Keratinocyte (primary cell): ENCODE data around the gene NUDT1. TPM values are rescaled to one million over a fixed set of nuclear protein-coding genes. Genes with fewer than 3 reads are reported as not detected.

Experiments used
- DNase-seq: peaks from one replicate; pipeline ENCODE4 v3.0.0-alpha.2; 2011; ENCODE audit warnings: low read depth, missing footprints, low spot score
- FAIRE-seq: peaks from 2 replicates; lab custom pipeline; 2011; peaks lifted over from hg19 to GRCh38; lab: Jason Lieb, UNC
- H2AFZ ChIP-seq: 2 replicates; pipeline ENCODE4 v1.6.0; 2012; ENCODE audit warnings: low read length, control low read depth, inconsistent platforms; ENCODE audit not compliant: control insufficient read depth
- H3K27ac ChIP-seq: 2 replicates; pipeline ENCODE4 v1.5.1; 2011; ENCODE audit warnings: low read length; ENCODE audit not compliant: control insufficient read depth, insufficient read depth
- H3K27me3 ChIP-seq: 3 replicates; pipeline ENCODE4 v1.6.0; 2011; ENCODE audit warnings: low read length; ENCODE audit not compliant: control insufficient read depth, insufficient read depth; ENCODE audit errors: extremely low read depth
- H3K36me3 ChIP-seq, 2 experiments: 2 replicates in 1 of 2; 3 replicates in 1 of 2; pipeline ENCODE4 v1.5.1; 2011; ENCODE audit warnings: low read length in 2 of 2, mild to moderate bottlenecking in 1 of 2; ENCODE audit not compliant: control insufficient read depth in 2 of 2, insufficient read depth in 2 of 2; ENCODE audit errors: extremely low read depth in 1 of 2
- H3K4me1 ChIP-seq: 3 replicates; pipeline ENCODE4 v1.5.1; 2011; ENCODE audit warnings: low read length; ENCODE audit not compliant: control insufficient read depth, insufficient read depth; ENCODE audit errors: extremely low read depth
- H3K4me2 ChIP-seq: 3 replicates; pipeline ENCODE4 v1.6.0; 2011; ENCODE audit warnings: low read depth, low read length; ENCODE audit not compliant: control insufficient read depth, insufficient read depth; ENCODE audit errors: extremely low read depth
- H3K4me3 ChIP-seq, 3 experiments: fragments of 200-600 bp in 1 of 3; sonication (generic) in 1 of 3; 2 replicates in 2 of 3; 3 replicates in 1 of 3; pipeline ENCODE4 v1.5.1; 2011 to 2016; ENCODE audit warnings: low read length in 3 of 3, mild to moderate bottlenecking in 3 of 3, control low read depth in 2 of 3, inconsistent platforms in 1 of 3, low read depth in 1 of 3, mixed read lengths in 1 of 3, mixed run types in 1 of 3, moderate library complexity in 1 of 3; ENCODE audit not compliant: control insufficient read depth in 2 of 3, insufficient read depth in 2 of 3; ENCODE audit errors: extremely low read depth in 1 of 3
- H3K79me2 ChIP-seq: 2 replicates; pipeline ENCODE4 v1.6.0; 2012; ENCODE audit warnings: low read length; ENCODE audit not compliant: control insufficient read depth, insufficient read depth
- H3K9ac ChIP-seq: 3 replicates; pipeline ENCODE4 v1.6.0; 2011; ENCODE audit warnings: low read length; ENCODE audit not compliant: control insufficient read depth, insufficient read depth; ENCODE audit errors: extremely low read depth
- H3K9me1 ChIP-seq: 3 replicates; pipeline ENCODE4 v1.6.0; 2011; ENCODE audit warnings: low read length; ENCODE audit not compliant: control insufficient read depth, insufficient read depth; ENCODE audit errors: extremely low read depth
- H3K9me3 ChIP-seq: 2 replicates; pipeline ENCODE4 v1.5.1; 2012; ENCODE audit warnings: low read depth, low read length; ENCODE audit not compliant: control insufficient read depth
- H4K20me1 ChIP-seq: 3 replicates; pipeline ENCODE4 v1.6.0; 2011; ENCODE audit warnings: low read length; ENCODE audit not compliant: control insufficient read depth, insufficient read depth; ENCODE audit errors: extremely low read depth
- CTCF ChIP-seq, 3 experiments: IDR thresholded peaks in 1 of 3; conservative IDR thresholded peaks in 1 of 3; optimal IDR thresholded peaks in 1 of 3; 2 replicates in 2 of 3; 3 replicates in 1 of 3; pipeline versions ENCODE3 to v1.5.1; 2011; ENCODE audit warnings: low read length in 3 of 3, mild to moderate bottlenecking in 3 of 3, moderate library complexity in 2 of 3, control low read depth in 1 of 3, inconsistent platforms in 1 of 3; ENCODE audit not compliant: insufficient read depth in 2 of 3; ENCODE audit errors: extremely low read depth in 1 of 3
- EZH2 ChIP-seq: IDR thresholded peaks from one replicate; pipeline ENCODE4 v1.6.1; 2012; ENCODE audit warnings: inconsistent platforms, mild to moderate bottlenecking, low read length, moderate library complexity
- dilution Hi-C: fragments of 300-500 bp; cut with MboI; formaldehyde crosslinking; loops from one replicate; pipeline ENCODE4 v1.7.0; 2020; ENCODE audit warnings: low sequenced_read_pairs; ENCODE audit not compliant: extremely low pct_ligation_motif_present
- polyA plus RNA-seq, 5 experiments: library from polyadenylated mRNA; depleted of rRNA in 3 of 5; stranded (reverse) in 3 of 5; stranded (forward) in 1 of 5; unstranded in 1 of 5; fragments of >200 nt; gene quantifications; 1 replicate in 1 of 5; 2 replicates in 3 of 5; 3 replicates in 1 of 5; pipeline versions ENCODE4 v1.2.1 to v1.2.3, GENCODE V29; 2011 to 2012; ENCODE audit warnings: missing spikeins in 2 of 5, low read depth in 1 of 5, low replicate concordance in 1 of 5

Gene NUDT1
- polyA plus RNA-seq, 1 donor (not counting 4 experiments of a cell fraction or from before 2014, with no cell fraction given), result 21.9 TPM

DNA sequence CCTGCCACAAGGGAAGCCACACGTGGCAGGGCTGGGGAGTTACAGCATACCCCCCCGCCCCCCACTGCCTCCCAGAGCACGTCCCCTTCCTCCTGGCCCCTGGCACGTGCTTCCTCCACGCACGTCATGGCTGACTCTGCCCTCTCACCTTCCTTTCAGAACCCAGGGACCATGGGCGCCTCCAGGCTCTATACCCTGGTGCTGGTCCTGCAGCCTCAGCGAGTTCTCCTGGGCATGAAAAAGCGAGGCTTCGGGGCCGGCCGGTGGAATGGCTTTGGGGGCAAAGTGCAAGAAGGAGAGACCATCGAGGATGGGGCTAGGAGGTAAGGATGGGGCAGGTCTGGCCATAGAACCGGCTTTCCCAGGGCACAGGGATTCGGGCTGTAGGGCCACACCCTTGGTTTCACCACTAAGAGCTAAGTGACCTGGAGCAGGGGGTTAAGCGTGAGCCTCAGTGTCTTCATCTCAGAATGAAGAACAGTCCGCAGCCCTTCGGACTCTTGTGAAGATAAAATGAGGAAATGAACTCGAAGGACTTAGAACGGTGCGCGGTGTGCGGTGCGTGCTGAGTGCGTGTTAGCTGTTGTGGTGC is 2.5 kb downstream of the NUDT1 start:
- H3K9me3 ChIP-seq, result no peaks in the 10 kb centered on the region
- H3K9me1 ChIP-seq, result peaks cover 2% of the 10 kb centered on the region
- dilution Hi-C loops, result no loop called here
- peaks cover 22% of the 10 kb centered on the region for H3K4me1 ChIP-seq
- H3K36me3 ChIP-seq, result peaks cover 3 to 12% of the 10 kb centered on the region in 2 experiments
- no peaks in the 10 kb centered on the region for H4K20me1 ChIP-seq
- no peak overlapping the region for H3K4me2 ChIP-seq
- H3K27me3 ChIP-seq, result no peaks in the 10 kb centered on the region
- DNase-seq (no peak), FAIRE-seq (no peak)
- no peak overlapping the region for H2AFZ ChIP-seq
- H3K9ac ChIP-seq, result no peak overlapping the region
- no peak for TF ChIP-seq EZH2
- no peak for TF ChIP-seq CTCF (optimal IDR thresholded peaks at IDR 0.05 in 1 of 3, IDR thresholded peaks at IDR 0.05 in 1 of 3, conservative IDR thresholded peaks at IDR 0.05 in 1 of 3; ENCODE audit: extremely low read depth in 1 of 3, insufficient read depth in 2 of 3, low read length in 3 of 3)
- H3K79me2 ChIP-seq, result peaks cover 30% of the 10 kb centered on the region
- no peak overlapping the region for H3K27ac ChIP-seq
- no peak overlapping the region for H3K4me3 ChIP-seq

- Histone ChIP-seq H3K9ac (no peak overlapping the region), H3K27me3 (no peaks in the 10 kb centered on the region), H3K4me2 (no peak overlapping the region), H3K4me3 (no peak overlapping the region), H2AFZ (no peak overlapping the region), H3K9me1 (peaks cover 2% of the 10 kb centered on the region), H3K36me3 (peaks cover 0 to 6% of the 10 kb centered on the region in 2 experiments), H3K9me3 (no peaks in the 10 kb centered on the region), H3K4me1 (peaks cover 22% of the 10 kb centered on the region), H4K20me1 (no peaks in the 10 kb centered on the region), H3K27ac (no peak overlapping the region), H3K79me2 (peaks cover 15% of the 10 kb centered on the region)
- FAIRE-seq, result no peak
- DNase-seq, result no peak
- no peak for TF ChIP-seq EZH2
- TF ChIP-seq CTCF (optimal IDR thresholded peaks at IDR 0.05 in 1 of 3, IDR thresholded peaks at IDR 0.05 in 1 of 3, conservative IDR thresholded peaks at IDR 0.05 in 1 of 3; ENCODE audit: extremely low read depth in 1 of 3, insufficient read depth in 2 of 3, low read length in 3 of 3), result no peak
- dilution Hi-C loops, result no loop called here
Observed at GRCh38 chr7:2245883-2246675, 4.1 kb downstream of the NUDT1 start.
